HUES48 (cell line): ENCODE data around the gene CD81.

Experiments
- H3K27ac ChIP-seq: one replicate; pipeline ENCODE4 v1.7.0; 2013; ENCODE audit warnings: low read depth, low read length, inconsistent platforms
- H3K27me3 ChIP-seq: 2 replicates; pipeline ENCODE4 v1.6.1; 2013; ENCODE audit warnings: mild to moderate bottlenecking, low read length; ENCODE audit not compliant: control insufficient read depth, insufficient read depth
- H3K36me3 ChIP-seq: 2 replicates; pipeline ENCODE4 v1.6.1; 2013; ENCODE audit warnings: low read length; ENCODE audit not compliant: control insufficient read depth, insufficient read depth
- H3K4me1 ChIP-seq: 2 replicates; pipeline ENCODE4 v1.6.1; 2013; ENCODE audit warnings: mild to moderate bottlenecking, low read length; ENCODE audit not compliant: control insufficient read depth, insufficient read depth
- H3K4me3 ChIP-seq: 2 replicates; pipeline ENCODE4 v1.5.1; 2013; ENCODE audit warnings: mild to moderate bottlenecking, low read depth, low read length
- H3K9ac ChIP-seq: 2 replicates; pipeline ENCODE4 v1.6.1; 2013; ENCODE audit warnings: mild to moderate bottlenecking, low read depth, low read length, moderate library complexity
- H3K9me3 ChIP-seq: 2 replicates; pipeline ENCODE4 v1.6.1; 2013; ENCODE audit warnings: low read length; ENCODE audit not compliant: control insufficient read depth, insufficient read depth

The CD81 gene

GRCh38 chr11:2342981-2343380 is 34.1 kb upstream of the CD81 start:
- Histone ChIP-seq H3K36me3 (no peaks in the 10 kb centered on the region), H3K27me3 (no peaks in the 10 kb centered on the region), H3K27ac (no peak overlapping the region), H3K9me3 (peaks cover 6% of the 10 kb centered on the region; the same call in 1 of the 2 replicates), H3K4me3 (no peak overlapping the region), H3K9ac (no peak overlapping the region), H3K4me1 (peaks cover 18% of the 10 kb centered on the region)

GRCh38 chr11:2343502-2343901 is 33.6 kb upstream of the CD81 start:
- Histone ChIP-seq H3K4me3 (no peak overlapping the region), H3K4me1 (peaks cover 13% of the 10 kb centered on the region), H3K9ac (no peak overlapping the region), H3K36me3 (no peaks in the 10 kb centered on the region), H3K9me3 (peaks cover 6% of the 10 kb centered on the region; the same call in 1 of the 2 replicates), H3K27me3 (no peaks in the 10 kb centered on the region), H3K27ac (no peak overlapping the region)

DNA sequence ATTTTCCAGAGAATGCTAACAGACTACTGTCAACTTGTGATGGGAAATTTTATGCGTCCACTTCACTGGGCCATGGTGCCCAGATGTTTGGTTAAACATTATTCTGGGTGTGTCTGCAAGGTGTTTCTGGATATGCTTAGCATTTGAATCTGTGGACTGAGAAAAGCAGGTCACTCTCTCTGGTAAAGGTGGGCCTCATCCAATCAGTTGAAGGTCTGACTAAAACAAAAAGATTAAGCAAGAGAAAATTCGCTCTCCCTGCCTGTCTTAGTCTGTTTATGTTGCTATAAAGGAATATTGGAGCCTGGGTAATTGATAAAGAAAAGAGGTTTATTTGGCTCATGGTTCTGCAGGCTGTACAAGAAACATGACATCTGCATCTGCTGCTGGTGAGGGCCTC is 32.1 kb upstream of the CD81 start:
- H3K9me3 ChIP-seq, result peaks cover 19% of the 10 kb centered on the region
- no peak overlapping the region for H3K9ac ChIP-seq
- no peak overlapping the region for H3K27ac ChIP-seq
- H3K4me1 ChIP-seq, result no peaks in the 10 kb centered on the region
- no peak overlapping the region for H3K4me3 ChIP-seq
- H3K27me3 ChIP-seq, result no peaks in the 10 kb centered on the region
- no peaks in the 10 kb centered on the region for H3K36me3 ChIP-seq

DNA sequence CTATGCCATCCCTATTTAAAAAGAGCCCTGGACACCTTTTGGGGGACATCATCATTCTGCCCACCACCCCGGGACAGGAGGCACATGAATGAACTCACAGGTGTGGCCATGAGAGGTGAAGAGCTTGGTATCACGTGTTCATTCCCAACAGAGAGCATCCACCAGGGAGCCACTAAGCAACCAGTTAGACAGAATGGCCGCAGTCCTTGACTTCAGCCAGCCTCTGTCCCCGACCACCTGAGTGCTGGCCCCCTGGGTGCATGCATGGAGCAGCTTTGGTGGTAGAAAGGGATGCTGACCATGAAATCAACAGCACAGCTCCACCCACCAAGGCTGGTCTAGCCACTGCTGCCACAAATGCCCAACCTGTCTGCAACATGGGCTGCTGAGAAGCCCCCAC is 31.1 kb upstream of the CD81 start:
- Histone ChIP-seq H3K9ac (no peak overlapping the region), H3K27ac (no peak overlapping the region), H3K4me3 (no peak overlapping the region), H3K9me3 (peaks cover 22% of the 10 kb centered on the region), H3K36me3 (no peaks in the 10 kb centered on the region), H3K4me1 (no peaks in the 10 kb centered on the region), H3K27me3 (no peaks in the 10 kb centered on the region)

DNA sequence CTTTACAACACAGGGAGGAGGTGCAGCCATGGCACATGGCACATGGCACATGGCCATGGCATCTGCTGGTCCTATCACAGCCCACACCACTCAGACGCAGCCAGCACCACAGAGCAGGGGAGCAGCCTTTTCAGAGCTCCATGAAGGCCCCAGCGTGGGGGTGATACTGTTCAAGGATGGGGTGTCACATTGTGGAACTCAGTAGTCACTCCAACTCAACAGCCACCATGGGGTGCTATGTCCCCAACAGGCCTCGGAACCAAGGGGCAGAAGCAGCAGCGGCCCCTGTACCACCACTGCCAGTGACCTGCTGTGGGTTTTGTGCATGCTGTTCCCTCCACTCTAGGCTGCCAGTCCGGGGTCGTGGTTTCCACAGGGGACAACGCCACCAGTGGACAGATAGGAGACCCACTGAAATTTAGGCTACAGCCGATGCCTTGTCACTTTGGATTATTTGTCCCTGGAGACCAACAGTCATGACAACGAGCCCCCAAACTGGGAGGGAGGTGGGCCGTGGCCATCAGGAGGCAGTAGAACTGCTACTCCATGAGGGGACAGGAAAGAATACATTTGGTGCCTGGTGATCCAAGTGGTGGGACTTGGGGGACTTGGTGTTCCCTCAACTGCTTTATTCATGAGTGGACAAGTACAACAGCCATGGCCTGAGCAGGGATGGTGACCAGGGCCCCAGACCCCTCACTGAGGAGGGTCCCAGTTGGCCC is 30.4 kb upstream of the CD81 start:
- H3K27ac ChIP-seq, result no peak overlapping the region
- H3K4me1 ChIP-seq, result no peaks in the 10 kb centered on the region
- H3K27me3 ChIP-seq, result no peaks in the 10 kb centered on the region
- H3K9me3 ChIP-seq, result peaks cover 22% of the 10 kb centered on the region
- no peak overlapping the region for H3K9ac ChIP-seq
- no peak overlapping the region for H3K4me3 ChIP-seq
- no peaks in the 10 kb centered on the region for H3K36me3 ChIP-seq

GRCh38 chr11:2347308-2347830 is 29.7 kb upstream of the CD81 start:
- Histone ChIP-seq H3K27me3 (no peaks in the 10 kb centered on the region), H3K4me3 (no peak overlapping the region), H3K36me3 (no peaks in the 10 kb centered on the region), H3K27ac (no peak overlapping the region), H3K9ac (no peak overlapping the region), H3K4me1 (no peaks in the 10 kb centered on the region), H3K9me3 (peaks cover 22% of the 10 kb centered on the region)

DNA sequence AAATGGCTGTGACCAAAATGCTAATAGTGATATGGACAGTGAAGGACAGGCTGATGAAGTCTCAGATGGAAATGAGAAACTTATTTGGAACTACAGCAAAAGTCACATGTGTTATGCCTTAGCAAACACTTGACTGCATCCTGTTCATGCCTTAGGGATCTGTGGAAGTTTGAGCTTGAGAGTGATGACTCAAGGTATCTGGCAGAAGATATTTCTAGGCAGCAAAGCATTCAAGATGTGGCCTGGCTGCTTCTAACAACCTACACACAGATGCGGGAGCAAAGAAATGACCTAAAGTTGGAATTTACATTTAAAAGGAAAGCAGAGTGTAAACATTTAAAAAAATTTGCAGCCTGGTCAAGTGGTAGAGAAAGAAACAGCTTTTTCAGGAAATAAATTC is 28.1 kb upstream of the CD81 start:
- H3K9ac ChIP-seq, result no peak overlapping the region
- no peaks in the 10 kb centered on the region for H3K36me3 ChIP-seq
- H3K4me1 ChIP-seq, result no peaks in the 10 kb centered on the region
- H3K4me3 ChIP-seq, result no peak overlapping the region
- peaks cover 22% of the 10 kb centered on the region for H3K9me3 ChIP-seq
- H3K27me3 ChIP-seq, result no peaks in the 10 kb centered on the region
- no peak overlapping the region for H3K27ac ChIP-seq

DNA sequence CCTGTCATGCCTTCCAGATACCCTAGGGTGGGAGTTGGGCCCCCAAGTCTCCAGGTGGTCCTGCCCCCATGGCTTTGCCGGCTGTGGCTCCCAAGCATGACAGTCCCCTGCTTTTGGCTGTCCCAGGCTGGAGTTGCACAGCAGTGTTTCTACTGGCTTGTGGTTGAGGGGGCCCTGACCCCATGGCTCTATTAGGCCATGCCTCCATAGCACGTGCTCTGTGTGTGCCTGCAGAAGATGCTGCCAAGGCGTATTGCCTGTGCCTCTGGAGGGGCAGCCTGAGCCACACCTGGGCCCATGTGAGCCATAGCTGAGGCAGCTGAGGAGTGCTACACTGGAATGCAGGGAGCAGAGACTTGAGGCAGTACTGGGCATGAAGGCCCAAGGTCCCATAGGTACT is 25.4 kb upstream of the CD81 start:
- H3K9me3 ChIP-seq, result peaks cover 23% of the 10 kb centered on the region
- H3K27ac ChIP-seq, result no peak overlapping the region
- no peaks in the 10 kb centered on the region for H3K36me3 ChIP-seq
- H3K4me3 ChIP-seq, result no peak overlapping the region
- no peaks in the 10 kb centered on the region for H3K27me3 ChIP-seq
- H3K9ac ChIP-seq, result no peak overlapping the region
- H3K4me1 ChIP-seq, result no peaks in the 10 kb centered on the region

DNA sequence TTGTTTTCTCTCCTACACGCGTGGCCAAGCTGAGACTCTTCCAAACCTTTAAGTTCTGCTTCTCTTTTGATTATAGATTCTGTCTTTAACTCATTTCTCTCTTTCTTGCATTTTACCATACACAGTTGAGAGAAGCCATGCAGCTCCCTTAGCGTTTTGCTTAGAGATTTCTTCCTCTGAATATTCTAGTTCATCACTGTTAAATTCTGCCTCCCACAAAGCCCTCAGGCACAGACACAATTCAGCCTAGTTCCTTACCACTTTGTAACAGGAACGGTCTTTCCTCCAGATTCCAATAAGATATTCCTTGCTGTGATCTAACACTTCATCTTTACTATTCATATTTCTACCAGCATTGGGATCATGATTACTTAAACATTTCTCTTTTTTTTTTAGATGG is 24.7 kb upstream of the CD81 start:
- Histone ChIP-seq H3K27me3 (no peaks in the 10 kb centered on the region), H3K9me3 (peaks cover 23% of the 10 kb centered on the region), H3K4me1 (no peaks in the 10 kb centered on the region), H3K27ac (no peak overlapping the region), H3K36me3 (no peaks in the 10 kb centered on the region), H3K9ac (no peak overlapping the region), H3K4me3 (no peak overlapping the region)

- Histone ChIP-seq H3K27ac (no peak overlapping the region), H3K4me3 (no peak overlapping the region), H3K4me1 (no peaks in the 10 kb centered on the region), H3K9ac (no peak overlapping the region), H3K9me3 (peaks cover 10% of the 10 kb centered on the region; the same call in 1 of the 2 replicates), H3K36me3 (no peaks in the 10 kb centered on the region), H3K27me3 (no peaks in the 10 kb centered on the region)
Observed at GRCh38 chr11:2355000-2355644, 22.0 kb upstream of the CD81 start.

DNA sequence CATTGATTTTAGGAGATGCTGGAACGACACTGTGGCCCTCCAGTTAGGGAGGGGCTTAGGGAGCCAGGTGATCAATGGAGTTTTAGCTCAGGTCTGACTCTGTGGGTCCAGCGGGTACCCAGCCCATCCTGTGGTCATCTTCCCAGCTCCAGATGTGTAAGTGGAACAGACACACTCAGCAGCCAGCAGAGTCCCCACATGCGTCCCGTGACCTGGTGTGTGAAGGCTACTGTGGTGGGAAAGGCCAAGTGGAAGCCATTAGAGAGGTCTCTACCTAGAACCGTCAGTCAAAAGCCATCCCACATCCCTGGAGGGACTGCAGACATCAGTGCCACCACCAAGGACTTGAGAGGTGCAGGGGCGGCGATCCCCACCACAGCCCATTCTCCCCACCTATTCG is 19.9 kb upstream of the CD81 start:
- Histone ChIP-seq H3K4me1 (no peaks in the 10 kb centered on the region), H3K27me3 (no peaks in the 10 kb centered on the region), H3K9ac (no peak overlapping the region), H3K9me3 (peaks cover 6% of the 10 kb centered on the region; the same call in 1 of the 2 replicates), H3K36me3 (no peaks in the 10 kb centered on the region), H3K27ac (no peak overlapping the region), H3K4me3 (no peak overlapping the region)
